Stimulated activated naive CD8-positive, alpha-beta T cell treated with anti-CD3 and anti-CD28 coated beads, Interleukin-15, amount 100 ng/mL, for 72 hours (primary cell): Measurements from ENCODE around the gene ZDHHC3.

Source experiments
- ATAC-seq: fragments of 150-1000 bp; cut with Tn5 transposase; 2 replicates; pipeline ENCODE4 v1.10.0; 2021; ENCODE audit warnings: mild to moderate bottlenecking, moderate library complexity
- DNase-seq, 2 donors: peaks; one replicate each; pipeline ENCODE4 v3.0.0; 2021 to 2022
- H3K27ac Mint-ChIP-seq, 2 donors: one replicate each; pipeline ENCODE4 v1.8.0; 2022; ENCODE audit warnings: mild to moderate bottlenecking in 2 of 2, mixed read lengths in 2 of 2, moderate library complexity in 2 of 2
- H3K27me3 Mint-ChIP-seq: one replicate; pipeline ENCODE4 v1.8.0; 2022; ENCODE audit warnings: mixed read lengths
- H3K4me1 Mint-ChIP-seq: one replicate; pipeline ENCODE4 v1.8.0; 2022; ENCODE audit warnings: mild to moderate bottlenecking, mixed read lengths
- H3K4me3 Mint-ChIP-seq, 2 donors: one replicate each; pipeline ENCODE4 v1.8.0; 2022; ENCODE audit warnings: mild to moderate bottlenecking in 2 of 2, mixed read lengths in 2 of 2, moderate library complexity in 1 of 2
- H3K9me3 Mint-ChIP-seq, 2 donors: one replicate each; pipeline ENCODE4 v1.8.0; 2022; ENCODE audit warnings: mixed read lengths in 2 of 2

Gene ZDHHC3, protein sequence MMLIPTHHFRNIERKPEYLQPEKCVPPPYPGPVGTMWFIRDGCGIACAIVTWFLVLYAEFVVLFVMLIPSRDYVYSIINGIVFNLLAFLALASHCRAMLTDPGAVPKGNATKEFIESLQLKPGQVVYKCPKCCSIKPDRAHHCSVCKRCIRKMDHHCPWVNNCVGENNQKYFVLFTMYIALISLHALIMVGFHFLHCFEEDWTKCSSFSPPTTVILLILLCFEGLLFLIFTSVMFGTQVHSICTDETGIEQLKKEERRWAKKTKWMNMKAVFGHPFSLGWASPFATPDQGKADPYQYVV

DNA sequence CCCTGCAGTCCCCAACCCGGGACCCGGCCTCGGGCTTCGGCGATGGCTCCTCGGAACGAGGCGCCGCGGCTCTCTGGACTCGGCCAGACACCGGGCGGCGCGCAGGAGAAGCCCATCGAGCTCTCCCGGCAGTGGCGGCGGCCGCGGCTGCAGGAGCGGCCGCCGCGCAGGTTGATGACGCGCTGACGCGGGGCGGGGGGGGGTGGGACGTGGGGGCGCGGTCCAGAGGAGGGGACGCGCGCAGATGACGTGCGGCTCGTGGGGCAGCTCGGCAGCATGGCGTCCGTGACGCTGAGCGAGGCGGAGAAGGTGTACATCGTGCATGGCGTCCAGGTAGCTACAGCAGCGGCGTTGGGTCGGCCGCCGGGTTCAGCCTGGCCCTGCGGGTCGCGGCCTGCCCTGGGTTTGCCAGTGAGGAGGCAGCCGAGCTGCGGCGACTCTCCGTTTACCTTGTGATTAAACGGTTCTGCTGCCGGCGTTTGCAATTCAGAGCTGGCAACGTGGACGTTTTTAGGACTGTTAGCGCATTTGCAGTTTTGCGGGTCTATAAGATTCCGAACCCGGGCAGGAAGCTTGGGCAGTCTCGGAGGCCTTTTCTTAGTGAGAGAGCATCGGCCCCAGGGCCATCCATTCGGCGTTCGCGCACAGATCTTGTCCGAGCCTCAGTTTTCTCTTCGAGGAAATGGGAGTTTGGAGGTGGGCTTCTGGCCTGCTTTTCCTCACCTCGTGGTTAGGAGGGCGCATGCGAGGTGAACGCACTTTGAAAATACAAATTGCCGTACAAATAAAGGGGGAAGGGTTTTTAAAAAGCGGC, at the start of gene ZDHHC3, which contains the start of gene EXOSC7:
Gene ZDHHC3 (minus strand): TSS at position 173 of the 814 bp plus-strand sequence. CDS start 16,738 bp downstream, outside the sequence.
Gene EXOSC7 (plus strand): TSS at position 243 of the 814 bp plus-strand sequence. CDS start 34 bp downstream, at position 277.
- peak; percentile 82 to 84 for DNase-seq
- Mint-ChIP-seq H3K27ac (peak within 1 kb of the TSS; percentile 97), H3K4me1 (peaks cover 73% of the 10 kb centered on the region), H3K4me3 (peak within 1 kb of the TSS; percentile 90 to 96), H3K27me3 (no peaks in the 10 kb centered on the region), H3K9me3 (no peaks in the 10 kb centered on the region)
- peak; percentile 90 for ATAC-seq

- no peaks in the 10 kb centered on the region for H3K9me3 Mint-ChIP-seq
- no peak for DNase-seq
- no peak overlapping the region for H3K4me3 Mint-ChIP-seq
- H3K27ac Mint-ChIP-seq, result no peak overlapping the region
- ATAC-seq, result no peak
- peaks cover 17% of the 10 kb centered on the region for H3K4me1 Mint-ChIP-seq
- peaks cover 14% of the 10 kb centered on the region for H3K27me3 Mint-ChIP-seq
Observed at GRCh38 chr3:45024542-45025255, 48.7 kb upstream of the ZDHHC3 start.

GRCh38 chr3:45023675-45024074, 47.7 kb upstream of the ZDHHC3 start:
- H3K4me3 Mint-ChIP-seq, result no peak overlapping the region
- peaks cover 20% of the 10 kb centered on the region for H3K4me1 Mint-ChIP-seq
- H3K27me3 Mint-ChIP-seq, result peaks cover 14% of the 10 kb centered on the region
- no peak for DNase-seq
- no peak overlapping the region for H3K27ac Mint-ChIP-seq
- ATAC-seq, result no peak
- H3K9me3 Mint-ChIP-seq, result no peaks in the 10 kb centered on the region

DNA sequence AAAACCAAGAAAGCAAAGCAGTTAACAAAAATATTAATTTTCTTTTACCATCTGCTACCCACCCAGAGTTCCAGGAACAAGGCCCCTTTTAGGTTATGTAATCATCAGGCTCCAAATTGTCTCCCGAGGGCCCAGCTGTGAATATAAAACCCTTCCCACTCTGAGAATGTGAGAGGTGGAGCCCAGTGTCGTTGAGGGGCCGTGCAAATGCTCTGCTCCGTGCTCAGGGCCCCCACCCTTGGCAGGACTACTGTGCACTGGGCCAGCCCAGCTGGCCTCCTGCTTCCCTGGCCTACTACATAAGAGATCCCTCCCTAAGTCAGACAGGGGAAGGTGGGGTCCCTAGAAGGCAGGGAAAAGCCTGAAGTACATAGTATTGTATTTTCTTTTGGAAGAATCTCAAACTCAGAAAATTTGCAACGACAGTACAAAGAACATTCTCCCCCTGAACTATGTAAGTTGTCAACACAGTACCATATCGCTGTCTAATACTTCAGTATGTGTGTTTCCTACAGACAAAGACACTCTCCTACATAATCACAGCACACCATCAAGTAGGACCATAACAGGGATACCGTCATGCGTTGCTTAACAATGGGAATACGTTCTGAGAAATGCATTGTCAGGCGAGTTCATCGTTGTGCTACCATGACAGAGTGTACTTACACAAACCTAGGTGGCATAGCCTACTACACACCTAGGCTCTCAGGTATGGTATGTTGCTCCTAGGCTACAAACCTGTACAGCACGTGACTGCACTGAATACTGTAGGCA, 45.7 kb upstream of the ZDHHC3 start:
- no peak for DNase-seq
- Mint-ChIP-seq H3K27ac (no peak overlapping the region), H3K4me3 (no peak overlapping the region), H3K4me1 (peaks cover 23% of the 10 kb centered on the region), H3K27me3 (peaks cover 8% of the 10 kb centered on the region), H3K9me3 (no peaks in the 10 kb centered on the region)
- ATAC-seq, result no peak

DNA sequence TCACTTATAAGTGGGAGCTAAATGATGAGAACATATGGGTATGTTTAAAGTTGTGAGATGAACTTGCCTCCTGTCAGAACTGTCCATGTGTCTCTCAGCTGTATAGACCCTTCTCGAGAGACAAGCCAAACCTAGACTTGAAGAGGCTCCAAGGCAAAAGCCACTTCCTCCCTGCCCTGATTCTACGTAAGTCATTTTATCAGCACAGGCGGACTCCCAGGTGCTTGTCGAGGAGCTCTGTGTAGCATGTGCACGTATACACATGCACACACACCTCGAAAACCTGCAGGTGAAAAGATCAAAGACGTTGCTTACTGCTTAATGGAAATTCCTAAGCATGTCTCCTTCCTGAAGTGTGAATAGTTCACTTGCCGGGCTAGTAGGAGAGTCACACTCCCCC, 44.6 kb upstream of the ZDHHC3 start:
- H3K4me3 Mint-ChIP-seq, result no peak overlapping the region
- H3K4me1 Mint-ChIP-seq, result peaks cover 23% of the 10 kb centered on the region
- ATAC-seq (peak; percentile 33), DNase-seq (no peak)
- no peaks in the 10 kb centered on the region for H3K9me3 Mint-ChIP-seq
- no peaks in the 10 kb centered on the region for H3K27me3 Mint-ChIP-seq
- H3K27ac Mint-ChIP-seq, result no peak overlapping the region

GRCh38 chr3:45017821-45018220, 41.8 kb upstream of the ZDHHC3 start:
- no peaks in the 10 kb centered on the region for H3K9me3 Mint-ChIP-seq
- H3K27ac Mint-ChIP-seq, result no peak overlapping the region
- peaks cover 23% of the 10 kb centered on the region for H3K4me1 Mint-ChIP-seq
- no peaks in the 10 kb centered on the region for H3K27me3 Mint-ChIP-seq
- H3K4me3 Mint-ChIP-seq, result no peak overlapping the region
- ATAC-seq (no peak), DNase-seq (no peak)

DNA sequence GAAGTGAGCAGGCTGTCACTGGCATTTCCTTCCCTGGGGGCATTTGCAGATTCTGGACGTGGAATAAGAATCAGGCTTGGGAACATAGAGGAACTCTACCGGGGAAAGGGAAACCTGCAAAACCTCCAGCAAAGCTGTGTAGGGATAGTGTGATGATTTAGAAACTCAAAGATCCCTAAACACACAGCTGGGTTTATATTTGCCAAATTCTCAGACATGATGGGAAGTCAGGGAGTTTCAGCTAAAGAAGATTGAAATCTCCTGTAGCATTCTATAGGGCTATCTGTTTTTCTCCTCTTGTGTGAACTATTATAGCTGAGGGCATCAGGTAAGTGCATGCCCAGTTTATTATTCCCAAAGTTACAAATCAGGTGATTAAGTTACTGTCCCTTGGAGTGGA, 40.9 kb upstream of the ZDHHC3 start:
- ATAC-seq (no peak), DNase-seq (no peak)
- H3K4me1 Mint-ChIP-seq, result peaks cover 23% of the 10 kb centered on the region
- no peak overlapping the region for H3K27ac Mint-ChIP-seq
- no peak overlapping the region for H3K4me3 Mint-ChIP-seq
- no peaks in the 10 kb centered on the region for H3K27me3 Mint-ChIP-seq
- H3K9me3 Mint-ChIP-seq, result no peaks in the 10 kb centered on the region

- Mint-ChIP-seq H3K27ac (no peak overlapping the region), H3K4me1 (no peaks in the 10 kb centered on the region), H3K27me3 (no peaks in the 10 kb centered on the region), H3K4me3 (no peak overlapping the region), H3K9me3 (no peaks in the 10 kb centered on the region)
- no peak for ATAC-seq
- DNase-seq, result no peak
Observed at GRCh38 chr3:45012577-45012976, 36.6 kb upstream of the ZDHHC3 start.

DNA sequence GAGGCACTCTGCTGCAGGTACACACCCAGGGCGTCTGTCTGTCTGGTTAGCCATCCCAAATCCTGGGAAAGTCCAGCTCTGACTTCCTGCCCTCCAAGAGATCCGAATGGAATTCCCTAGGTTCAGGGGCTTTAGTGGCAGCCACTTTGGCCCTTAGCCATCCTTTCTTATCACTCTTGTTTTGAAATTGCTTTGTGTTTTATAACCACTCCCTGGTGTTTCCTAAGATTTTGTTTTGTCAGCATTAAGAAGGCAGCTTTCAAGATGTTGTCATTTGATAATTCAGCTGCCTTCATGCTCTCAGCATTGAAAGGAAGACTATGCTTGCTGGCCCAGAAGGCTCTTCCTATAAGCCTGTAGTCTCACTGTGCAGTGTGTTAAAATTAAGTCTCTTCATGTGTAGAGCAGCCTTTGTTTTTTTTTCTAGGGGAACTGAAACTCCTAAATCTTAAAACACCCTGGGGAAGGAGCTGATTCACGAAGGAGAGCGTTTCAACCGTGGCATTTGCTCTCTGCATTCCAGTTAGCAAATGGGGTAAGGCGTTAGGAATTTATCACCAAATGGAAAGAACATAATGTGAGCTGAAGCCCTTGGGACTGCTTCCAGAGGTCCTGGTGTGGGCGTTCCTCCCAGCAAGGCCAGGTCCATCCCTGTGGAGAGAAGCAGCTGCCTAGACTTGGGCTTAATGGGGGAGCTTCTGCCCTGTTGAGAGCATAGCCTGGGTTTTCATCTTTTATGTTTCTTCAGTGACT, 36.0 kb upstream of the ZDHHC3 start:
- H3K27ac Mint-ChIP-seq, result no peak overlapping the region
- peaks cover 4% of the 10 kb centered on the region for H3K4me1 Mint-ChIP-seq
- no peaks in the 10 kb centered on the region for H3K27me3 Mint-ChIP-seq
- H3K9me3 Mint-ChIP-seq, result no peaks in the 10 kb centered on the region
- DNase-seq (no peak), ATAC-seq (no peak)
- no peak overlapping the region for H3K4me3 Mint-ChIP-seq

DNA sequence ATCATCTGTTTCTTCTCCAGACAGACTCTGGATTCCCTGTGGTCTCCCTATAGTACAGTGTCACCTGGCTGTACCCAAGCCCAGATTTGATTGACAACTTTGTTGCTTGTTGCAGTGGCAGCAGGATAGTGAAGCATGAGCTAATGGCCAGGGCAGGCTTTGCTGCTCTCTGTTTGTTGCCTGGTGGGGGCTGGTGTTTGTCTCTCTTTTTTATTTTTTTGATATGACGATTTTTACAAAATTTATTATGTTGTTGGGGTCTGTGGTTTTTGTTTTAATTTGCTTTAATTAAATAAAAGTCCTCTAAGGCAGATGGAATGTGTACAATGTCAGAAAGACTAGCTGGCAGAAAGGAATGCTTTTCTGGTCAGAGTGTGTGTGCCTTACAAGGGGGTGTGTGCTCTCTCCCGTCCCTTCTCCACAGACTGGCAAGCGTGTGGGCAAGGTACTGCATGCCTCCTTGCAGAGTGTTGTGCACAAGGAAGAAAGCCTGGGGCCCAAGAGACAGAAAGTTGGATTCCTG, 34.9 kb upstream of the ZDHHC3 start:
- ATAC-seq (no peak), DNase-seq (no peak)
- peaks cover 8% of the 10 kb centered on the region for H3K4me1 Mint-ChIP-seq
- no peaks in the 10 kb centered on the region for H3K27me3 Mint-ChIP-seq
- no peak overlapping the region for H3K4me3 Mint-ChIP-seq
- no peak overlapping the region for H3K27ac Mint-ChIP-seq
- H3K9me3 Mint-ChIP-seq, result no peaks in the 10 kb centered on the region

DNA sequence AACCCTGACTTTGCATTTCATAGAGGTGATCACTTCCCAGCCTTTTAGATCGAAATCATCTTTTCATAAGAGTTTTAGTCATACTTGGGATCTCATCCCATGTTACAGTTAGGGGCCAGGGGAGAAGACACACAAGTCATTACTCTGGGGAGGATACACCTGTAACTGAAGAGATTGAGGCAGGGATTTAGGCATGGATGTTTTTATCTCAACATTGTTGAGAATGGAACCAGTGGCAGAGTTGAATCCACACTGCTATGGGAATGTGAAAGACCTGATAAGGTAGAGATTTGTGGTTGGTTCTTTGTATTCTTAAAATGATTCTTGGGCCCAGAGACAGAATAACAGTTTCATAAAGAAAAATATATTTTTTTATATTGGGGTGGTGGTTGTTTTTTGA, 33.9 kb upstream of the ZDHHC3 start:
- DNase-seq (no peak), ATAC-seq (no peak)
- Mint-ChIP-seq H3K4me3 (no peak overlapping the region), H3K4me1 (peaks cover 18% of the 10 kb centered on the region), H3K27ac (no peak overlapping the region), H3K27me3 (no peaks in the 10 kb centered on the region), H3K9me3 (peaks cover 0 to 3% of the 10 kb centered on the region in 2 donors)

DNA sequence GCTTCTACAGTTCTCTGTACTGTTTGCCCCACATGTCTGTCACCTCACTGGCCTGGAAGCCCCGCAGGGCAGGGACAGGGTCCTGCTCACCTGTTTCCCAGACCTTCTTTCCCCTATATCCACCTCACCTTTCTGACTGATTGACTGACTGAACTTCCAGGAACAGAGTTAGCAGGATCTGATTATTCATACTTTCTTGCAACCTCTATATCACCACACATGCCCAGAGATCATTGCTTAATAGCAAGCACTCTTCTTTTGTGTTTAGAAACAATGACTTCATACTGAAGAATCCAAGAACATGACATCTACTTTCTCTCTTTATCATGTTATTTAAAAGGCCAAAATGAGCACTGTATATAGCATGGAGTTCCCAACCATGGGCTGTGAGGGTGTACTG, 32.1 kb upstream of the ZDHHC3 start:
- DNase-seq (no peak), ATAC-seq (no peak)
- H3K27me3 Mint-ChIP-seq, result no peaks in the 10 kb centered on the region
- H3K4me1 Mint-ChIP-seq, result peaks cover 21% of the 10 kb centered on the region
- no peak overlapping the region for H3K4me3 Mint-ChIP-seq
- H3K9me3 Mint-ChIP-seq, result peaks cover 0 to 6% of the 10 kb centered on the region in 2 donors
- H3K27ac Mint-ChIP-seq, result no peak overlapping the region

DNA sequence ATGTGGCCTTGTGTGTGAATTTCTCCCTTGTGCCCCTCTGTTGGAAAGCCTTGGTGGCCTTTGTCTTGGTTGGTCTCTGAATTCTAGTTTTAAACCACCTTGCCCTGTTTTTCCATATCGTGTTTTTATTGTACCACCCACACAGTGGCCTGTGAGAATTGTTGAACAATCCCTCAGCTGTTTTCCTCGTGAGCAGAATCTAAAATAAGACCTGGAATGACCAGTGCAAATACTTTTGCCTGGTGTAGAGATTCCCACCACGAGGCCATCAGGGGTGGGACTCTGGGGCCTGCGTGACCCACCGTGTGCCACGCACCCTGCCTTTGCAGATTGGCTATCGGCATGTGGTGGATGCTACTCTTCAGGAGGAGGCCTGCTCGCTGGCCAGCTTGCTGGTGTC, 31.1 kb upstream of the ZDHHC3 start:
- Mint-ChIP-seq H3K27me3 (no peaks in the 10 kb centered on the region), H3K9me3 (peaks cover 0 to 6% of the 10 kb centered on the region in 2 donors), H3K4me3 (no peak overlapping the region), H3K4me1 (peaks cover 26% of the 10 kb centered on the region), H3K27ac (peak overlapping the region; percentile 72 to 81)
- DNase-seq, result no peak
- ATAC-seq, result no peak

DNA sequence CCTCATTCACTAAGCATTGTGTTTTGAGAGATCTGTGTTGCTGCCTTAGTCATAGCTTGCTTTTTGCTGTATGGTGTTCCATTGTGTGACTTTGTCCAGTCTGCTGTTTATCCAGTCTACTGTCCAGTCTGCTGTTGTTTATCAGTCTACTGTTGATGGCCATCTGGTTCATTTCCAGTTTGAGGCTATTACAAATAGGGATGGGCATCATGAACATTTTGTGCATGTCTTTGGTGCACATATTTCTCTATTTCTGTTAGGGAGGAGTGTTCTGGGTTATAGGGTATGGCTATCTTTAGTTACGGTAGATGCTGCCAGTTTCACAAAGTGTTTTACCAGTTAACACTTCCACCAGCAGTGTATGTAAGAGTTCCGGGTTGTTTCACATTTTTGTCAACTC, 27.9 kb upstream of the ZDHHC3 start:
- no peak overlapping the region for H3K27ac Mint-ChIP-seq
- DNase-seq (no peak), ATAC-seq (no peak)
- H3K4me1 Mint-ChIP-seq, result peaks cover 26% of the 10 kb centered on the region
- H3K4me3 Mint-ChIP-seq, result no peak overlapping the region
- H3K9me3 Mint-ChIP-seq, result peaks cover 0 to 6% of the 10 kb centered on the region in 2 donors
- no peaks in the 10 kb centered on the region for H3K27me3 Mint-ChIP-seq
